IPS-18c (cell line): Measurements from ENCODE around the gene YIF1B.

ENCODE experiments used
- H3K4me3 ChIP-seq: 2 replicates; pipeline ENCODE4 v1.7.0; 2013; ENCODE audit warnings: low read depth, mild to moderate bottlenecking, low read length, moderate library complexity; ENCODE audit not compliant: insufficient read depth
- H3K9me3 ChIP-seq: one replicate; pipeline ENCODE4 v1.6.1; 2013; ENCODE audit warnings: mild to moderate bottlenecking, low read length, moderate library complexity; ENCODE audit not compliant: control insufficient read depth, insufficient read depth

YIF1B gene

GRCh38 chr19:38288123-38288855 is 27.5 kb downstream of the YIF1B start:
- Histone ChIP-seq H3K4me3 (no peak overlapping the region), H3K9me3 (no peaks in the 10 kb centered on the region)

- no peak overlapping the region for H3K4me3 ChIP-seq
- H3K9me3 ChIP-seq = no peaks in the 10 kb centered on the region
These were observed 28.1 kb downstream of the YIF1B start for GRCh38 chr19:38287604-38288003.

DNA sequence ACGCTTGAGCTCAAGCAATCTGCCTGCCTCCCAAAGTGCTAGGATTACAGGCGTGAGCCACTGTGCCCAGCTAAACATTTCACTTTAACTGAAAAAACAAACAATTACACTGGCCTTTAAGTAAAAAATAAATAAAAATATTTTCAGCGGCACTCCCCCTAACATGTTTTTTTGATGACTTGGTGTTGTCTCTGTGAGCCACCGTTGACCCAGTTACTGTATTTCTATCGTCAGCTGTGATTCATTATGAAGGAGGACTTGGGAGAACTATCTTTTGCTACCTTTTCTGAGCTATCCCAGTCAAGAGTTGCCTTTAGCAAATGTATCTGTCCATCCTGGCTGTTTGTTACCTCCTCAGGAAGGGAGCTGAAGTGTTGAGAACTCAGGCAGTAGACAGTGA is 30.2 kb downstream of the YIF1B start:
- H3K4me3 ChIP-seq = no peak overlapping the region
- no peaks in the 10 kb centered on the region for H3K9me3 ChIP-seq

GRCh38 chr19:38284422-38284821 is 31.3 kb downstream of the YIF1B start:
- H3K9me3 ChIP-seq = no peaks in the 10 kb centered on the region
- H3K4me3 ChIP-seq = no peak overlapping the region

DNA sequence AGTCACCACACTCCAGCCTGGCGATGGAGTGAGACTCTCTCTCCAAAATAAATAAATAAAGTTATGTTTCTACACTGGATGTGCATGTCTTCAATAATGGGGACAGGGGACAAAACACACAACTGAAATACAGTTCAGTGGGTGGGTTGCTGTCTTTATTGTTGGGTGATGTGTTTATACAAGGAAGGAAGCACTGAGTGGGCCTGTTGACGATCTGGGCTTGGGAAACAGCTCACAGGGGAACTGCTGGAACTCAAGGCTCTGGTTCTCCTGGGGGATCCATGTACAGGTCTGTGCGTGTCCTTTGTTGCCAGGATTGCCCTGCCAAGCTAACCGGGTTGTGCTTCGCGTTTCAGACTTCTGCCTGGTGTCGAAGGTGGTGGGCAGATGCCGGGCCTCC is 32.5 kb downstream of the YIF1B start:
- Histone ChIP-seq H3K9me3 (no peaks in the 10 kb centered on the region), H3K4me3 (no peak overlapping the region)

- H3K4me3 ChIP-seq = no peak overlapping the region
- H3K9me3 ChIP-seq = no peaks in the 10 kb centered on the region
These were observed 33.8 kb downstream of the YIF1B start for GRCh38 chr19:38281811-38282566.

GRCh38 chr19:38280030-38280921 is 35.5 kb downstream of the YIF1B start:
- no peaks in the 10 kb centered on the region for H3K9me3 ChIP-seq
- H3K4me3 ChIP-seq = no peak overlapping the region

DNA sequence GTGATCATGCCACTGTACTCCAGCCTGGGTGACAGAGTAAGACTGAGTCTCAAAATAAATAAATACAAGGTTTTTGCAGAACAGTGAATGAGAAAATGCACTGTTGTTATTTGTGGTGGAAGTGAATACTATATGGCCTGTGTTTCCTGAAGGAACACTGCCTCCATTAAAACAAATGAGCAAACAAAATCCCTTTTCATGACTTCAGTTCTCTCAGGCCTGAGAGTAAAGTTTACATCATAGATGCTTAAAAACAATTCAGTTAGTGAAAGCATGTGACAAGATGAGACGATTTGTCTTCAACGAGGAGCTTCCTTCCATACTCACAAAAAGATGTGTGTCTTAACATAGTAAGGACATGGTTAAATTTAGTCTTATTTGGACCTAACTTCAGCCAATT is 37.0 kb downstream of the YIF1B start:
- Histone ChIP-seq H3K4me3 (no peak overlapping the region), H3K9me3 (no peaks in the 10 kb centered on the region)

GRCh38 chr19:38277969-38278680 is 37.6 kb downstream of the YIF1B start:
- no peak overlapping the region for H3K4me3 ChIP-seq

DNA sequence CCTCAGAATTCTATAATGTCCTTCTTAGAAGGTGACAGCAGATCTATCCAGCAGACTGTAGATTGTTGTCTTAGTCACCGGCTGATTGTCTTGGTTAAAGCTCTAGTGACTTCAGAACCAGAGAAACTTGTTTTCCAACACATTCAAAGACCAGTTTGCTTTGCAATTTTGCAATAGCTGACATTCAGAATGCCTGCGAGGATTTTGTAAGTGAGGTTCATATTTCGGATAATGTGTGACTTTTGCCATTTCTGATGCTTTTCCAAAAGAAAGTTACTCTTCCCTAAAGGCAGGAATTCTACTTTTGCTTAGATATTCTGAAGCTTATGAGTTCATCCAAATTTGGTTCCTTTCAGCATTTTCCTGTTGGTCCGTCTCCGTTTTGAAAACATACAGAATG is 38.2 kb downstream of the YIF1B start:
- Histone ChIP-seq H3K4me3 (no peak overlapping the region), H3K9me3 (no peaks in the 10 kb centered on the region)

More at GRCh38 chr19:38277969-38278680, 37.6 kb downstream of the YIF1B start:
- no peaks in the 10 kb centered on the region for H3K9me3 ChIP-seq

- Histone ChIP-seq H3K4me3 (no peak overlapping the region), H3K9me3 (no peaks in the 10 kb centered on the region)
These were observed 38.7 kb downstream of the YIF1B start for GRCh38 chr19:38276942-38277517.

- H3K4me3 ChIP-seq = no peak overlapping the region
- H3K9me3 ChIP-seq = no peaks in the 10 kb centered on the region
These were observed 41.0 kb downstream of the YIF1B start for GRCh38 chr19:38274739-38275138.

DNA sequence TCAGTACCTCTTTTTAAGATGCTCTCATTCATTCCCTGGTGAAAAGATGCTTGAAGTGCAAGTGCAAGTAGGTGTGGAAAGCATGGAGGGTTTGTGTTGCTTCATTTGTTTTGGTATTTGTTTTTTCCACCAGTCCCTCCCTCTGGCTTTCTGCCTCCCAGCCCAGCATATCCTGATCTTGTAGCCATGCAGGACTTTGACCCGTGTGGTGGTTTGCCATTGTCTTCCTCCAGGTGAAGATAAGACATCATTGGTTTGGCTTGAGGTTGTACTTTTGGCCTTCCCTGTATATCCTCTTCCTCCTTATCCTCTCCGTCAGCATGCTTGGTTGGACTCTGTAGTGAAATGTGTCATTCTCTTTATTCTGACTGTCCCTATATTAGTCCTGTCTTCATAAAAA is 42.2 kb downstream of the YIF1B start:
- no peaks in the 10 kb centered on the region for H3K9me3 ChIP-seq
- H3K4me3 ChIP-seq = no peak overlapping the region

- H3K4me3 ChIP-seq = no peak overlapping the region
These were observed 45.1 kb downstream of the YIF1B start for GRCh38 chr19:38270587-38271167.

GRCh38 chr19:38268539-38268938 is 47.2 kb downstream of the YIF1B start:
- H3K4me3 ChIP-seq = no peak overlapping the region
- H3K9me3 ChIP-seq = no peaks in the 10 kb centered on the region

More at GRCh38 chr19:38270587-38271167, 45.1 kb downstream of the YIF1B start:
- no peaks in the 10 kb centered on the region for H3K9me3 ChIP-seq

DNA sequence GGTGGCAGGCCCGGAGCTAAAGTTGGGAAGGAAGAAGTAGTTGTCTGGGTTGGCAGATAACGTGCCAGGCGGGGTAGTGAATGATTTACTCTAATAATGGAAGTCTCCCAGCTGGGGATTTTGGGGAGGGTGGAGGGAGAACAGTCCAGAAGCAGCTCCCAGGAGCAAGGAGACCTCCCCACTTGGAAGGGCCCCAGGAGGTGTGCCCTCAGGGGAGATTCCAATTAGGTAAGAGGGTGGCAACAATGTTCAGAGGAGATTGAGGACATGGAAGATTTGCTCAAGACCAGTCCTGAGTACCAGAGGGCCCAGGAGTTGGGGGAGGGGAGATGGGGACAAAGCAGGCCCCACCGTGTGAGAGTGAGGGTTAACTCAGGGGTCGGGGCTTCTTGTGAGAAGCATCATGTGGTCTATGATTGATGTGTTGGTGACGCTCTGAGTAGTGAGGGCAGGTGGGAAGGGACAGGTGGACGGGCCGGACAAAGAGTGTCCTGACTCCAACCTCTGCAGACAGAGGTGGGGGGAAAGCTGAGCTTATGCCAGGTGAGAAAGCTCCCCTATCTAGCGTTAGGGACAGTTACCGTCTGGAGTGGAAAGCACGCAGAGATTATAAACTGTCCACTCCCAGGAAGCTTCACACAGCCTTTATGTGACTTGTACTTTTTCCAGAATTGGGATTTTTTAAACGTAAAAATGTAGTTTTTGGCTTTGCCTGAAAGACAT is 47.8 kb downstream of the YIF1B start:
- H3K9me3 ChIP-seq = no peaks in the 10 kb centered on the region
- H3K4me3 ChIP-seq = no peak overlapping the region; the same call in 1 of the 2 replicates
